NCI-H1694 treated with DMSO at 0.1 percent for 48 hours (cell line): ENCODE results near the gene NFKBIZ.
"Not testable (repeated sequence)": the region's sequence is repeated elsewhere in the genome, so short reads cannot be mapped to it uniquely, and the experiment has no call there.

Source experiments
- DNase-seq: peaks from one replicate; lab custom pipeline; 2025; lab: John Stamatoyannopoulos, UW

The NFKBIZ gene

GRCh38 chr3:101851072-101851770 lies 1.9 kb downstream of the NFKBIZ start:
- no peak for DNase-seq

GRCh38 chr3:101851850-101852714 lies 2.8 kb downstream of the NFKBIZ start:
- no peak for DNase-seq

GRCh38 chr3:101852983-101853840 lies 3.9 kb downstream of the NFKBIZ start:
- no peak for DNase-seq

- no peak for DNase-seq
These were observed 4.7 kb downstream of the NFKBIZ start for GRCh38 chr3:101853982-101854381.

- no peak for DNase-seq
These were observed 5.4 kb downstream of the NFKBIZ start for GRCh38 chr3:101854608-101855304.

DNA sequence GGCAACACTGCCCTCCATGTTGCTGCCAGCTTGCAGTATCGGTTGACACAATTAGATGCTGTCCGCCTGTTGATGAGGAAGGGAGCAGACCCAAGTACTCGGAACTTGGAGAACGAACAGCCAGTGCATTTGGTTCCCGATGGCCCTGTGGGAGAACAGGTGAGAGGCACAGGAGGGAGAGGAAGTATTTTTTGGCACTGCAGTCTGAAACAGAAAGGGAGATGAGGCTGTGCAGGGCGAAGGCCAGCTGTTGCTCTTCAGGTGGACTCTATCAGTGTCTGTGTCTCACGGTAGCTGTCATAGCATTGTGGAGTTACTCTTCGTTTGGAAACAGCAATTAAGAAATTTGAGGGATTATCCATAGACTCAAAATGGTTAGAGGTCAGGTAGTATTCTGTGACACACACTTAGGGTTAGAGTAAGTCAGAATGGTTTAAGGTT lies 8.0 kb downstream of the NFKBIZ start:
- DNase-seq: no peak

GRCh38 chr3:101858464-101859030 lies 9.2 kb downstream of the NFKBIZ start:
- no peak for DNase-seq

- no peak for DNase-seq
These were observed 10.7 kb downstream of the NFKBIZ start for GRCh38 chr3:101859882-101860448.

DNA sequence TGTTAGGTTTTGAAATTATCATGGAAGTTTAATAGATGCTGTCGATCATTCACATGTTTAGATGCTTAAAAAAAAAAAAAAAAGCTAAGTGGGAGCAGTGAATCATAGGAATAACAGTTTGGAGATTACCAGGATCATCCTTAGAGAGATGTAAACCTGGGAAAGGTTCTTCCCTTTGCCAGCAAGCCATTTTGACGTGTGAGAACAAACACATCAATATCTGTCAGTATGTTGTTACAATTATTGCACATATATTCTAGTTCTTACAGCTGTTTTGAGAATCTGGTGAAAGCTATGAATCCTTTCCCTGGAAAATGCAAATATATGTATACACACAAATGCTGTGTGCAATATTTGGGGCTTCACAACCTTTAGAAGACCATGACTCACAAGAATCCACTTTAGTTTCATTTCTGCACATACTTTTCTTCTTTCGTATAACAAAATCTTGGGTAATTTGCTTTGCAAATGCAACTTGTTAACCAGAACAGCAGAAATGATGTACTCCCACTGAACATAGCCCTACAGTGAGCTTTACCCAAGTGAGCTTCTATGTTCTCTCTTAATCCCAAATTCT lies 12.0 kb downstream of the NFKBIZ start:
- no peak for DNase-seq

- DNase-seq: no peak
These were observed 12.6 kb downstream of the NFKBIZ start for GRCh38 chr3:101861789-101862415.

GRCh38 chr3:101862416-101863165 lies 13.3 kb downstream of the NFKBIZ start:
- no peak for DNase-seq

GRCh38 chr3:101864926-101865325 lies 15.6 kb downstream of the NFKBIZ start:
- DNase-seq: not testable (repeated sequence)

GRCh38 chr3:101865751-101866509 lies 16.6 kb downstream of the NFKBIZ start:
- no peak for DNase-seq

GRCh38 chr3:101867511-101867910 lies 18.2 kb downstream of the NFKBIZ start:
- no peak for DNase-seq

- no peak for DNase-seq
These were observed 18.7 kb downstream of the NFKBIZ start for GRCh38 chr3:101867996-101868395.

DNA sequence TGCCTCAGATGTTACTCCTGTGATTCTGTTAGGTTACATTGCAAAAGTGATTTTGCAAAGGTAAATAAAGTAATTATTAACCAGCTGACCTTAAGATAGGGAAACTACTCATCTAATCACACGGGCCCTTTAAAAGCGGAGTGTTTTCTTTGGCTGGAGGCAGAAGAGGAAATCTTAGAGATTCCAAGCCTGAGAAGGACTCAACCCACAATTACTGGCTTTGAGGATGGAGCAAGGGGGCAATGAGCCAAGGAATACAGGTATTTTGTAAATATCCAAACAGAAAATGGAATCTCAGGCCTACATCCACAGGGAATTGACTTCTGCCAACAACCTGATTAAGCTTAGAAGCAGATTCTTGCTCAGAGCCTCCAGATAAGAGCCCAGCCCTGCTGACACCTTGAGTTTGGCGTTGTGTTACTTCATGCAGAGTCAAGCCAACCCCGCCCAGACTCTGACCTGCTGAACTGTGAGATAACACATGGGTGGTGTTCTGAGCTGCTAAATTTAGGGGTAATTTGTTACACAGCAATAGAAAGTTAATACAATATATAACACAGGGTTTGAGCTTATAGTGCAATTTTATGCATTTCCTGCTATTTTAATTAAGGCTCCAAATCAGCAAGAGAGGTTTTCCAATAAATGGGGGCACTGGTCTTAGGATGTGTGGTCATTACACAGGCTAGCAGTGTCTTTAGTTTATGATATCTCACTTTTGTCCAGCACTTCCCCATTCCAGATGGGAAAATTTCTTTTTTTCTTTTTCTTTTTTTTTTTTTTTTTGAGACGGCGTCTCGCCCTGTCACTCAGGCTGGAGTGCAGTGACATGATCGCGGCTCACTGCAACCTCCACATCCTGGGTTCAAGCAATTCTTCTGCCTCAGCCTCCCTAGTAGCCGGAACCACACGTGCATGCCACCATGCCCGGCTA lies 19.5 kb downstream of the NFKBIZ start:
- DNase-seq: no peak

DNA sequence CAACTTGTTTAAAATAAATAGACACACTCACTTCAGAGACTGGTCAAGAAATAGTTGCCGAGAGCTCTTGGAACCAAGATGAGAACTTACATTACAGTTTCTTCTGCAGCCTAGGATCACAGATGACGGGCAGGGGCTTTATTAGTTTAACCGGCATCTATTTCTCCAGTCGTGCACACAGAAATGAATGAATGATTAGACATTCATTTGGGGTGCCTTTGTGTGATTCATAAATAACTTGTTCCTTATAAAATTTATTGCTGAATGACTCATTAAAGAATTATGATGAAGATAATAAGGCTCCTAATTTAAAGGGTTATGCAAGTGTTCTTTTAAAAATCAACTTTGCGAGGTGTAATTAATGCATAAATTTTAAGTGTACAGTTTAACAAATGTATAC lies 20.8 kb downstream of the NFKBIZ start:
- no peak for DNase-seq

GRCh38 chr3:101873619-101874018 lies 24.3 kb downstream of the NFKBIZ start:
- no peak for DNase-seq
